K562 (cell line): ENCODE measurements around the gene MRNIP. TPM values are rescaled to one million over a fixed set of nuclear protein-coding genes. Genes with fewer than 3 reads are reported as not detected.

Source experiments
- ATF2 ChIP-seq: sonication (generic); formaldehyde crosslinking; IDR thresholded peaks from 2 replicates; pipeline ENCODE4 v1.8.1; 2022; ENCODE audit warnings: missing genetic modification reagents
- CBX3 ChIP-seq, 2 experiments: IDR thresholded peaks; 1 replicate in 1 of 2; 2 replicates in 1 of 2; pipeline ENCODE4 v1.6.1; 2012; ENCODE audit warnings: inconsistent platforms in 2 of 2, low read length in 2 of 2, borderline replicate concordance in 1 of 2, control low read depth in 1 of 2
- CTBP1 ChIP-seq: fragments of 450-650 bp; IDR thresholded peaks from 2 replicates; pipeline ENCODE4 v1.6.1; 2016; ENCODE audit warnings: borderline replicate concordance
- E2F8 ChIP-seq: fragments of 450-650 bp; IDR thresholded peaks from 2 replicates; pipeline ENCODE4 v1.7.1; 2018; ENCODE audit warnings: mild to moderate bottlenecking, low read depth; ENCODE audit not compliant: partially characterized antibody
- ETV5 ChIP-seq: sonication (generic); formaldehyde crosslinking; IDR thresholded peaks from 2 replicates; pipeline ENCODE4 v1.4.0; 2020; ENCODE audit warnings: low read depth, mild to moderate bottlenecking, missing genetic modification reagents
- FUS ChIP-seq: fragments of 200-400 bp; formaldehyde crosslinking; optimal IDR thresholded peaks from 2 replicates; pipeline ENCODE3; 2017; ENCODE audit warnings: low read depth, low read length
- HDAC1 ChIP-seq, 2 experiments: fragments of 450-650 bp; IDR thresholded peaks; 2 replicates each; pipeline ENCODE4 v1.6.1; 2016 to 2017; ENCODE audit warnings: inconsistent platforms in 1 of 2, mild to moderate bottlenecking in 1 of 2, moderate library complexity in 1 of 2
- IFI16 ChIP-seq: fragments of 250-450 bp; sonication (Bioruptor Pico); IDR thresholded peaks from 2 replicates; pipeline ENCODE4 v2.1.2; 2022; ENCODE audit warnings: mild to moderate bottlenecking, inconsistent platforms
- ILF3 ChIP-seq: fragments of 450-650 bp; IDR thresholded peaks from 2 replicates; pipeline ENCODE4 v1.6.1; 2018; ENCODE audit warnings: antibody characterized with exemption, mild to moderate bottlenecking, moderate library complexity, borderline replicate concordance
- KDM2B ChIP-seq: fragments of 250-450 bp; sonication (Bioruptor Pico); IDR thresholded peaks from 2 replicates; pipeline ENCODE4 v1.8.0; 2021; ENCODE audit warnings: mild to moderate bottlenecking, moderate library complexity
- KLF6 ChIP-seq: fragments of 250-450 bp; sonication (Bioruptor Pico); IDR thresholded peaks from 2 replicates; pipeline ENCODE4 v1.4.0; 2020; ENCODE audit warnings: mild to moderate bottlenecking, moderate library complexity, borderline replicate concordance
- PML ChIP-seq: IDR thresholded peaks from 2 replicates; pipeline ENCODE4 v1.6.1; 2012; ENCODE audit warnings: low read length, inconsistent platforms
- SMAD4 ChIP-seq: fragments of 250-450 bp; sonication (Bioruptor Pico); conservative IDR thresholded peaks from 2 replicates; pipeline ENCODE4 v1.8.0; 2021; ENCODE audit warnings: inconsistent platforms, mild to moderate bottlenecking, moderate library complexity
- STAT5A ChIP-seq: IDR thresholded peaks from 2 replicates; pipeline ENCODE4 v1.6.1; 2012; ENCODE audit warnings: low read length, inconsistent platforms, borderline replicate concordance
- THAP7 ChIP-seq: fragments of 250-450 bp; sonication (Bioruptor Pico); IDR thresholded peaks from 2 replicates; pipeline ENCODE4 v1.5.0; 2021
- ZNF184 ChIP-seq: sonication (generic); formaldehyde crosslinking; IDR thresholded peaks from 2 replicates; pipeline ENCODE4 v1.5.0; 2020; ENCODE audit warnings: missing genetic modification reagents
- ZNF668 ChIP-seq: fragments of 250-450 bp; sonication (Bioruptor Pico); IDR thresholded peaks from 2 replicates; pipeline ENCODE4 v1.8.0; 2022; ENCODE audit warnings: mild to moderate bottlenecking, inconsistent platforms
- polyA plus RNA-seq, 8 experiments: library from polyadenylated mRNA; depleted of rRNA in 4 of 8; stranded (reverse) in 5 of 8; unstranded in 3 of 8; fragments of >200 nt; fragmentation: Nextera tagmentation in 2 of 8; fragmentation: Illumina TruSeq in 1 of 8; extraction: Ambion mirVana in 2 of 8; extraction: Trizol in 1 of 8; gene quantifications; 2 replicates each; pipeline versions ENCODE4 v1.2.1 to v1.2.3, GENCODE V29; 2011 to 2014; ENCODE audit warnings: inconsistent platforms in 1 of 8, missing spikeins in 1 of 8
- total RNA-seq, 7 experiments: library from RNA; depleted of rRNA in 6 of 7; stranded (reverse); fragments of >200 nt in 6 of 7; fragmentation: Illumina TruSeq in 2 of 7; extraction: Trizol in 2 of 7; gene quantifications; 2 replicates each; pipeline versions ENCODE4 v1.2.1 to v1.2.3, GENCODE V29; 2011 to 2021; ENCODE audit warnings: low replicate concordance in 1 of 7
- TF ChIP-seq, protein P1 (sequence below): fragments of 450-650 bp; formaldehyde crosslinking; IDR thresholded peaks from 2 replicates; pipeline ENCODE4 v1.4.0; 2022; ENCODE audit warnings: missing genetic modification characterization
- TF ChIP-seq, protein P2 (sequence below), 2 experiments: fragments of 450-650 bp; conservative IDR thresholded peaks; 2 replicates each; pipeline ENCODE4 v1.6.1; 2017; ENCODE audit warnings: mild to moderate bottlenecking in 2 of 2, moderate library complexity in 2 of 2

Gene MRNIP
- total and polyA plus RNA-seq, 9 of the 15 experiments (the other 6 are each of a cell fraction or from before 2014, with no cell fraction given) = 3.6 to 39.0 (median 16.8) TPM

GRCh38 chr5:179820483-179821297, 37.9 kb downstream of the MRNIP start, which contains the start of gene SQSTM1 (continued):
- TF ChIP-seq E2F8 (peak; percentile 18), IFI16 (no peak), STAT5A (peak; percentile 26; the same call in 1 of the 2 replicates), CTBP1 (peak; percentile 80; the same call in 1 of the 2 replicates), KDM2B (CRISPR knock-in tag) (0 out of 2 replicates have a peak, but pooled peaks have one; percentile 32), SMAD4 (no peak), ILF3 (peak; percentile 88; the same call in 1 of the 2 replicates), ZNF184 (CRISPR knock-in tag) (no peak), CBX3 (IDR thresholded peaks at IDR 0.05; ENCODE audit: borderline replicate concordance in 1 of 2, low read length in 2 of 2) (peak in 1 of 2 experiments; percentile 37; a peak in 1 of 3 replicates), FUS (peak; percentile 83), ETV5 (peak; percentile 87), ATF2 (CRISPR knock-in tag) (peak; percentile 71; the same call in 1 of the 2 replicates), PML (peak; percentile 85), THAP7 (0 out of 2 replicates have a peak, but pooled peaks have one; percentile 3), KLF6 (CRISPR knock-in tag) (0 out of 2 replicates have a peak, but pooled peaks have one; percentile 17), HDAC1 (IDR thresholded peaks at IDR 0.05) (peak in 1 of 2 experiments; percentile 44; a peak in 1 of 4 replicates), ZNF668 (CRISPR knock-in tag) (peak; percentile 83; the same call in 1 of the 2 replicates)
- TF ChIP-seq, protein P1, sequence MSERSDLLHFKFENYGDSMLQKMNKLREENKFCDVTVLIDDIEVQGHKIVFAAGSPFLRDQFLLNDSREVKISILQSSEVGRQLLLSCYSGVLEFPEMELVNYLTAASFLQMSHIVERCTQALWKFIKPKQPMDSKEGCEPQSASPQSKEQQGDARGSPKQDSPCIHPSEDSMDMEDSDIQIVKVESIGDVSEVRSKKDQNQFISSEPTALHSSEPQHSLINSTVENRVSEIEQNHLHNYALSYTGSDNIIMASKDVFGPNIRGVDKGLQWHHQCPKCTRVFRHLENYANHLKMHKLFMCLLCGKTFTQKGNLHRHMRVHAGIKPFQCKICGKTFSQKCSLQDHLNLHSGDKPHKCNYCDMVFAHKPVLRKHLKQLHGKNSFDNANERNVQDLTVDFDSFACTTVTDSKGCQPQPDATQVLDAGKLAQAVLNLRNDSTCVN (CRISPR knock-in tag) = 0 out of 2 replicates have a peak, but pooled peaks have one; percentile 30
- TF ChIP-seq, protein P2, sequence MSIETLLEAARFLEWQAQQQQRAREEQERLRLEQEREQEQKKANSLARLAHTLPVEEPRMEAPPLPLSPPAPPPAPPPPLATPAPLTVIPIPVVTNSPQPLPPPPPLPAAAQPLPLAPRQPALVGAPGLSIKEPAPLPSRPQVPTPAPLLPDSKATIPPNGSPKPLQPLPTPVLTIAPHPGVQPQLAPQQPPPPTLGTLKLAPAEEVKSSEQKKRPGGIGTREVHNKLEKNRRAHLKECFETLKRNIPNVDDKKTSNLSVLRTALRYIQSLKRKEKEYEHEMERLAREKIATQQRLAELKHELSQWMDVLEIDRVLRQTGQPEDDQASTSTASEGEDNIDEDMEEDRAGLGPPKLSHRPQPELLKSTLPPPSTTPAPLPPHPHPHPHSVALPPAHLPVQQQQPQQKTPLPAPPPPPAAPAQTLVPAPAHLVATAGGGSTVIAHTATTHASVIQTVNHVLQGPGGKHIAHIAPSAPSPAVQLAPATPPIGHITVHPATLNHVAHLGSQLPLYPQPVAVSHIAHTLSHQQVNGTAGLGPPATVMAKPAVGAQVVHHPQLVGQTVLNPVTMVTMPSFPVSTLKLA (conservative IDR thresholded peaks at IDR 0.05) = peak; percentile 30 to 51; a peak in 3 of 4 replicates
